GM19035 (cell line): ENCODE measurements around the gene TMPRSS9.
"Not testable (repeated sequence)": the region's sequence is repeated elsewhere in the genome, so short reads cannot be mapped to it uniquely, and the experiment has no call there.

Source experiments
- ATAC-seq: cut with Tn5 transposase; IDR thresholded peaks from one replicate; pipeline ENCODE4 v1.9.1; 2021; ENCODE audit not compliant: unreplicated experiment

Gene TMPRSS9

DNA sequence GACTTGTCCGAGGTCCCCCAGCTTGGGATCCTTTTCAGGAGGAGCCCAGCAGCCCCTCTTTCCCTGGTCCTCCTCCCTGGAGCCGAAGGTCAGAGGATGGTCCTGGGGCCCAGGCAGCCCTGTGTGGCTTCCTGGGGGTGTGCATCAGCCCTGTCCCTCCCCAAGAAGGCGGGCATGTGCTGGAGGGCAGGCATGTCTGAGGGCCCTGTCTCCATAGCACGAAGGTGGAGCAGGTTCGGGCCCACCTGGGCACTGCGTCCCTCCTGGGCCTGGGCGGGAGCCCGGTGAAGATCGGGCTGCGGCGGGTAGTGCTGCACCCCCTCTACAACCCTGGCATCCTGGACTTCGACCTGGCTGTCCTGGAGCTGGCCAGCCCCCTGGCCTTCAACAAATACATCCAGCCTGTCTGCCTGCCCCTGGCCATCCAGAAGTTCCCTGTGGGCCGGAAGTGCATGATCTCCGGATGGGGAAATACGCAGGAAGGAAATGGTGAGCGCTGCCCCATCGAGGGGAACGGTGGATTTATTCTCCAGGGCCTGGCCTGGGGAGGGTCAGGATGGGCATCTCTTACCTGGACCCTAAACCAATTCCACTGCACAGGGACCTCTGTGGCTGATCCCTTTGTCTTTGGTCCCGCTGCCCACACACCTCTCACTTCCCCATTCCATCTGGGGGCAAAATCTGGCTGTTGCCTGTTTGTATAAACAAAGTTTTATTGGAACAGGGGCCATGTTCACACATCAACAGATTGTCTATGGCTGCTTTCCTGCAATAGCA, 56.4 kb downstream of the TMPRSS9 start:
- ATAC-seq = no peak

DNA sequence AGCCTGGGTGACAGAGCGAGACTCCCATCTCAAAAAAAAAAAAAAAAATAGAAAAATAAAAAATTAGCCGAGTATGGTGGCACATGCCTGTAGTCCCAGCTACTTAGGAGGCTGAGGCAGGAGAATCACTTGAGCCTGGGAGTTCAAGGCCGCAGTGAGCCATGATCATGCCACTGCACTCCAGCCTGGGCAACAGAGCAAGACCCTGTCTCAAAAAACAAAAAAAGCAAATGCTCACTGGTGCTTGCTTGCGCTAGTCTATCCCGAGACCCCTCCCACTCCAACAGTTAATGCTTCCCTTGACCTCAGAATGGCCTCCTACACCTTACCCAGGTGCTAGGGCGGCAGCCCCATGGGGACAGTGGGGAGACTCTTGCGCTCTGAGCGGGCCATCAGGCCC, 57.4 kb downstream of the TMPRSS9 start:
- not testable (repeated sequence) for ATAC-seq

GRCh38 chr19:2417881-2418406, 57.9 kb downstream of the TMPRSS9 start:
- no peak for ATAC-seq

GRCh38 chr19:2419754-2420153, 59.7 kb downstream of the TMPRSS9 start:
- ATAC-seq = no peak

DNA sequence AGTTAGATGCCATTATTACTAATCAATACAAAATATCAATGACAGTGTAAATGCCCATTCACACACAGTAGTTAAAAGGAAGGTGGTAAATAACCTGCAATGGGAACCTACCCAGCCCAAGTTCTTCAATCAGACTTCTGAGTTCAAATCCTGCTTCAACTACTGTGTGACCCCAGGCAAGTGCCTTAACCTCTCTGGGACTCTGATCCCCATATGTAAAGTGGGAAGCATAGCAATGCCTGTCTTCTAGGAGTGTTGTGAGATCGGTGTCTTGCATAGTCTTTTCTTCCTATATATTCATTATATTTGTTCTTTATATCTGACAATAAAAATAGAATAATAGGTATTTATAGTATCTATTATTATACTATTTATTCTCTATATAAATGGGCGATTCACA, 60.4 kb downstream of the TMPRSS9 start:
- no peak for ATAC-seq

DNA sequence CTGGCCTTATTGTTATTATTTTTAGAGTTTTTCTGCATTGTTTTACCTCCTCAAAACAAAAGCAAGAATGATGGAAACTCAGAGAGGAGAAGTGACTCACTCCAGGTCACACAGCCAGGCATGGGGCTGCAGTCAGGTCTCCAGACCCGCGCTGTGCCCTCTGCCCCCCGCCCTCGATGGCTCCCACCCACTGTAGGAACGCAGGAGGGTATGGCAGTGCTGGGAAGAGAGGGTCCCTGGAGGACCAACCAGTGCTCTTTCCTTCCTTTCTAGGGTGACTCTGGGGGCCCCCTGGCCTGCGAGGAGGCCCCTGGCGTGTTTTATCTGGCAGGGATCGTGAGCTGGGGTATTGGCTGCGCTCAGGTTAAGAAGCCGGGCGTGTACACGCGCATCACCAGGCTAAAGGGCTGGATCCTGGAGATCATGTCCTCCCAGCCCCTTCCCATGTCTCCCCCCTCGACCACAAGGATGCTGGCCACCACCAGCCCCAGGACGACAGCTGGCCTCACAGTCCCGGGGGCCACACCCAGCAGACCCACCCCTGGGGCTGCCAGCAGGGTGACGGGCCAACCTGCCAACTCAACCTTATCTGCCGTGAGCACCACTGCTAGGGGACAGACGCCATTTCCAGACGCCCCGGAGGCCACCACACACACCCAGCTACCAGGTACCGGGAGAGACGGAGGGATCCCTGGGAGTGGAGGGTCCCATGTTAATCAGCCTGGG, 61.7 kb downstream of the TMPRSS9 start:
- ATAC-seq = no peak

DNA sequence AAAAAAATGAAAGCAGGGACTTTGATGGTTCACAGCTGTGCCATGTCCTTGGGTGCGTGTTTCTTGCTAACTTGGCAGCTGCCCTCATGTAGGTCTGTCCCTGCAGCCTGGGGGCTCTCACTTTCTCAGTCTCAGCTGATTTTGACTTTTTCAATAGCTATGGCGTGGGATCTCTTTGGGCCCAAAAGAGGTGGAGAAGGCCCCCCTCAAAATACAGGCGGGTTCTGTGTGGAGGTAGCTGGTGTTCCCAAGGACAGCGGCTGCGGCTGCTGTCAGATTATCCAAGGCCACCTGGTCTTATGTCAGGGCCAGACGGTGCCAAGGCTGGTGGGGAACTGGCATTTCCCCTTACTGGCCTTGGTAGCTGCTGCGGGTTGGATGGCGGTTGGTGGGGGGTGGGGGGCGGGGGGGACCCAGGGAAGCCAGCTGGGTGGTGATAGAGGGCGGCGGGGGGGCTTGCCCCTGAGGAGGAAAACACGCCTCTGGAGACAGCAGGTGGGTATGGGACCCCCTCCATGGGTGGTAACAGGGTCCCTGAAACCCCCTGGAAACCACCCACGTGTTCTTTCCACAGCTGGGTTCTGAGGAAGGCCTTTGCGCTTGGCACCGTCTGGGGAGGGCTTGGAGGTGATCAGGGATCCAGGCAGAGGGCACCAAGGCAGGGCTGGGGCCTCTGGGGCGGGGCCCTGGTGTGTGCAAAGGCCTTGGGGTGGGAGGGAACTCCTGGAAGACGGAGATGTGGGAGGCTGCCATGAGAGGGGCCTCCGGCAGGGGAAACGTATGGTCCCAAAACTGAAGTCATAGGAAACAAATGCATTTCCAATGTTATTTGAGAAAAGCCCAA, 63.2 kb downstream of the TMPRSS9 start:
- ATAC-seq = no peak

- ATAC-seq = no peak
These were observed 64.0 kb downstream of the TMPRSS9 start for GRCh38 chr19:2423915-2424685.

GRCh38 chr19:2424686-2425621, 64.9 kb downstream of the TMPRSS9 start:
- no peak for ATAC-seq

- no peak for ATAC-seq
These were observed 65.8 kb downstream of the TMPRSS9 start for GRCh38 chr19:2425622-2426581.

DNA sequence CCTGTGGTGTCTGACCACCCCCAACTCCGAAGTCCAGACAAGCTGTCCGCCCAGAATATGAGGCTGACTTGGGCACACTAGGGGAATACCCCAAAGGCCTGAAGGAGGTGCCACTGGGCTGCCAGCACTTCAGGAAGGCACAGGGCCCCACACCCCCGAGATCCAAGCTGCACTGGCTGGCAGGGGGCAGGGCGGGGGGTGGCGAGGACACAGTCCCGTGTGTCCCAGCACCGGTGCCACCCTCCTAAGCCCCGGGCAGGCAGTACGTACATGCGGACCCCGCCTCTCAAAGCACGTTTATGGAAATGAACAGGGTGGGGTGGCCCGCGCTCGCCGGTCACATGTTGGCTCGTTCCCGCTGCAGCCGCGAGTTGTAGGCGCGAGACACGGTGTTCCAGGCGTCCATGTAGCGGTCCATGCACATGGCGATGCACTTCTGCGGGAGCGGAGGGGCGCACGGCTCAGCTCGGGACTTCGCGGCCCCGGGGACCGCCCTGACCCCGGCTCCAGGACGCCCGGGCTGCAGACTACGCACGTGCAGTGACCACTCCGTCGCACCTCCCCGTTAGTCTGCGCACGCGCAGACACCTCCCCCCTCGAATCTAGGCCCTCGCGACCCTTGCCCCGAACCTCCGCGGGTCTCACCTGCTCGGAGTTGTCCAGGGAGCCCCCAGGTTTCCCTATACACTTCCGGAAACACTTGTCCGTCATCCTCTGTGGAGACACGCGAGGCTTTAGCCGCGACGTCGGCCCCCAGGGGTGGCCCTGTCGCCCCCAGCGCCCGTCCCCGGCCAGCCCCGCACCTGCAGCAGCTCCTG, 66.8 kb downstream of the TMPRSS9 start:
- peak; percentile 22 for ATAC-seq

GRCh38 chr19:2427429-2428320, 67.6 kb downstream of the TMPRSS9 start, which contains the start of gene TIMM13:
TSS of gene TIMM13 (minus strand) at chr19:2427586. CDS start at chr19:2427533, 53 bp downstream.
- ATAC-seq = peak; percentile 80

DNA sequence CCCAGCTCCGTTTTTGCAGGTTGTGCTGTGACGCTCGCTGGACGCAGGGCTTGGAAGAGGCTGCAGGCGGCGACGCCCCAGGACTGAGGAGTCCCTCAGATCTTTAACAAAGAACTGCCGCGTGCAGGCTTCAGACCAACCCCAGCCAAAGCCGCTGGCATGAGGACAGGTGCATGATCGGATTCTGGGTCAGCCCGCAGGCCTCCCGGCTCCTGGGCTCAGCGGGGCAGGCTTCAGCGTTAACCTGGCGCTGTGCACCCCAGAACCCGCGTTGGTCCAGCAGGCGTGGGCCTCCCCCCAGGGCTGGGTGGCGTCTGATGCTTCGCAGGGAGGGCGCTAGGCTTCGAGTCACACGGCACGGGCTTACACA, 68.2 kb downstream of the TMPRSS9 start:
- ATAC-seq = no peak

- no peak for ATAC-seq
These were observed 69.0 kb downstream of the TMPRSS9 start for GRCh38 chr19:2428756-2429711.

GRCh38 chr19:2429917-2430535, 70.0 kb downstream of the TMPRSS9 start:
- ATAC-seq = no peak
